B cell (primary cell): ENCODE data around the gene SORL1-AS1.

ENCODE experiments used
- CTCF ChIP-seq: fragments of 200-600 bp; IDR thresholded peaks from one replicate; pipeline ENCODE4 v1.8.0; 2022; ENCODE audit warnings: antibody characterized with exemption, mild to moderate bottlenecking
- EZH2 ChIP-seq: IDR thresholded peaks from 2 replicates; pipeline ENCODE4 v1.6.1; 2012; ENCODE audit warnings: borderline replicate concordance, low read depth, mild to moderate bottlenecking, moderate library complexity, low read length; ENCODE audit not compliant: insufficient read depth, poor library complexity, severe bottlenecking

- TF ChIP-seq CTCF: no peak
- no peak for TF ChIP-seq EZH2
Observed at GRCh38 chr11:121459413-121460017, 6.7 kb upstream of the SORL1-AS1 start.
